Activated naive CD4-positive, alpha-beta T cell treated with Interleukin-2 at 50 U/mL for 16 hours (primary cell): ENCODE results near the gene CPNE4.

Experiments used
- DNase-seq: peaks from one replicate; pipeline ENCODE4 v3.0.0-alpha.2; 2020

CPNE4 gene

DNA sequence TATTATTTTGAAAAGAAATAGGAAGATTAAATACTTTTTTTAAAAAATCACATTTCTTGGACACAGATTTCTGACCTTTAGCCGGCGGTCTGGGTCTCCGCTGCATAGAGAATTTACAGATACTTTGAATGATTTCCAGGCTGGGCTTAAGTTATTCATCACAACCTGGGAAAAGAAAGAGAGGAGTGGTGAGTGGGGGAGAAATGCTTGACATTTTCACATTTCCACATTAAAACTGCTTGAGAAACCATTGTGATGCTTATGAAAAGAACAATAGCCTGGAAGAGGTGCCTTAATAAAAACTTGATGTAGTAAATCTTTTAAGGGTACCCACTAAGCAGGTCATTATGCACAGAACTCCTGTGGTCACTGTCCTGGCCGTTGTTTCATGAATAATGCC lies 365.2 kb downstream of the CPNE4 start:
- no peak for DNase-seq

DNA sequence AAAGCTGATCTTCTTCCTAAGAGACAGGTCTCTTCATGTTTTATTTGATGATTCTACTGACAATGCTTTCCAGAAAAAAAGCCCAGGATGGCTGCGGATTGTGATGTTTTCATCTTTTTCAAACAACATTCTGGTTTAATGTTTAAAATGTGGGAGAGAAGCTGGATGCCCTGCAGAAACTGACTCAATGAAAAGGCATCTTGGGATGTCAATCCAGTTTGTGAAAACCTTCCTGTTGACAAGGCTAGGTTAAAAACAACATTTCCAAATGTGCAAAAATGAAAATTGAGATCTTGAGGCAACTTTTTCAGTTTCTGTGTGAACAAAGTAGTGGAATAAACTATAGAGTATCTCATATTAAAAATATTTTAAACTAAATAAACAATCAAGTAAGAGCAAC lies 376.0 kb downstream of the CPNE4 start:
- no peak for DNase-seq

DNA sequence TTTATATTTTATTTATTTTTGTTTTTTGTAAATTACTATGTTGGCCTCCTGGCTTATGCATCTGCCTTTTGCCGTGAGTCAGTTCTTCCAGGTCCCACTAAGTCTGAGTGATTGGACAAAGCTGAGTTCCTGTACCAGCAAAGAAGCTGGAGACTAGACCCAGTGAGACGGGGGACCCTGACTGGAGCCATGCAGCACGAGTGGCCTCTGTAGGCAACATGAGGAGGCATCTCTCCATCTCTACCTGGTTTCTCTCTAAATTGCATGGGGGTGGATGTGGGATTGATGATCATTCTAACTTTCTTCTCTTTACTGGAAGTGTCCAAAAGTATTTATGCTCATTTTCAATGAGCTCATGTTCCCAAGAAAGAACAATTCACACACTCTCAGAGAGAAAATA lies 376.7 kb downstream of the CPNE4 start:
- DNase-seq, result no peak

DNA sequence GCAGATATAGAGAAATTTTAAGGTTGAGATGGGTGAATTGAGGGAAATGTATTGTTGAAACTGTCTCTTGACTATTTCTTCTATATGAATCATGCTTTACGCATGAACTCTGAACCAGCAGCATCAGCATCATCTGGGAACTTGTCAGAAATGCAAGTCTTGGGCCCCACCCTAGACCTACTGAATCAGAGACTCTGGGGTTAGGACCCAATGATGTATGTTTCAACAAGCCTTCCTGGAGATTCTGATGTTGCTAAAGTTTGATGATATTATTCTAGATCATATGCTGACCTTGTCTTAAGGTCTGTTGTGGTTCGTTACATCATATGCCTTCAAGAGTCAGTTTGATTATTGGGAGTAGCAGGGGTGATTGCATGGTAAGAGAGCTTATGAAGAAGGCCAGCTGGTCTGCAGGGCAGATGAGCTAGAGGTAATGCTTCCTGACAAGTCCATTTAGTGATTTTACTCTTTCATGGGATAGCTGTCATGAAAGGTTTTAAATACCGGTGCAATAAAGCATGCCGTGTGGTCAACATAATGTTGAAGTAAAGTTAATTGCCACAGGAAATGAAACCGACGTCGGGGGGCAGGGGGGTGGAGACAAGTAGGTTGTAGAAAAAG lies 379.6 kb downstream of the CPNE4 start:
- DNase-seq, result no peak

- DNase-seq, result no peak
Observed at GRCh38 chr3:131645638-131646037, 389.2 kb downstream of the CPNE4 start.

GRCh38 chr3:131636266-131636775 lies 398.5 kb downstream of the CPNE4 start:
- no peak for DNase-seq

GRCh38 chr3:131630807-131631206 lies 404.0 kb downstream of the CPNE4 start:
- no peak for DNase-seq

GRCh38 chr3:131630097-131630496 lies 404.7 kb downstream of the CPNE4 start:
- DNase-seq, result no peak

GRCh38 chr3:131623431-131623830 lies 411.4 kb downstream of the CPNE4 start:
- DNase-seq, result no peak

- no peak for DNase-seq
Observed at GRCh38 chr3:131622726-131623125, 412.1 kb downstream of the CPNE4 start.

DNA sequence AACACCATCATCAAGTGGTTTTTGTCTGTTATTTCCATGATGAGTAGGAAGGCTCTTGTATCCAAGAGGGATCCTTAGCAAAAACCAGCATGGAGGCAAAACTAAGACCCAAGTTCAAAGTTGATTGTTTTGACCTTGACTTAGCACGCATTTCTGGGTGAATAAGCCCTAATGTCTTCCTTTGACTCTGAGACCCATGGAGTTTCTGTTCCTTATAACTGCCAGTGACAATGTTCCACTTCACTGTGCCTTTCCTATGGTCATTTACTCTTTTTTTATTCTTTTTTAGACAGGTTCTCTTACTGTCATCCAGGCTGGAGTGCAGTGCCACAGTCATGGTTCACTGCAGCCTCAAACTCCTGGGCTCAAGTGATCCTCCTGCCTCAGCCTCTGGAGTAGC lies 413.8 kb downstream of the CPNE4 start:
- DNase-seq, result no peak

GRCh38 chr3:131619821-131620220 lies 415.0 kb downstream of the CPNE4 start:
- no peak for DNase-seq

GRCh38 chr3:131616719-131617118 lies 418.1 kb downstream of the CPNE4 start:
- no peak for DNase-seq

DNA sequence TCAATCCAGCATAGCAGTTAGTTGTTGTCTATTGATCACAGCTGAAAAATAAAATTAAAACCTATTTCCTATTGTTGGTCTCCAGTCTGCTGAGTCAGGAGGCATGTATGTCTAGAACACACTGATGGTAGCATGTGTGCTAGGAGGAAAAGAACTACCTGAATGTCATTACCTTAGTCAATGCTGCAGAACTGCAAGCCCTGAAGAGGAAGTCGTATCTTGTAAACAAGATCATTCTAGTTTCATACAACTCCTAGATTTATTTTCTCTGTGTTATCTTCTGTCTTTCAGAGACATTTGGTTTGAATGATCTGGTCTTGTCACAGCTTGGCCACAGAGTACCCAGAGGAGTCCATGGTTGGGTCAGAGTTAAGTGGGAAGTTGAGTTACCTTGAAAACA lies 422.1 kb downstream of the CPNE4 start:
- DNase-seq, result no peak

DNA sequence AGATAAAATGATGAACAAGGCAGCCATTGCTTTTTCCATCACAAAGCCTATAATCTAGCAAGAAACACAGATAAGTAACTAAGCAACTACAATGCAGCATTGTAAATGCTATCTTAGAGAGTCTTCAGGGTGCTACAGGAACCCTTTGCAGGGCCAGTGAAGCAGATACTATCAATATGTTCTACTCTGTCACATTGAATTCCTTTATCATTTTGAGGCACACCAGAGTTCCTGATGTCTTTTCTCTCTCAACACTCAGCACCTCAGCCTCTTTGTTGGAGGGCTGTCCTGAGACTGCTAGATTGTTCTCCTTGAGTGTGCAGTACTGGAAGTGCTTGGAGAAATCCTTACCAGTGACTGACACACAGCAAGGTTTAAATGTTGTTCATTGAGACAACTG lies 424.6 kb downstream of the CPNE4 start:
- no peak for DNase-seq

GRCh38 chr3:131608741-131609140 lies 426.1 kb downstream of the CPNE4 start:
- DNase-seq, result no peak

DNA sequence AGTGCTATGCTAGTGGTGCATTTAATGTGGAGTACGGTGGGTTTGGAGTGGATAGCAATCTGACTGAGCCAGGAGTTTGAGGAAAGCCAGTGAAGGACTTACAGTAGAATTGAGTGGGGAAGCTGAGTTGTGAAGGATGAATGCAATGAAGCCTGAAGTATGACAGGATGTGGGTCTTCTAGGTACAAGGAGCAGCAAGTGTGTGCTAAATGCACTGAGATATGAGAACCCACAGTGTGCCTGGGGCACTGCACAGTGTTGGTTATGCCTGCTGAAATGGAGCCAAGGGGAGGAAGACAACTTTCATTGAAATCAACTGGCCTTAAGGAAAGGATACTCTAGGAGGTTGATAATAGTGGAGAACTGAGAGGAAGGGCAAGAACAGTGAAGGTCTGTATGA lies 426.5 kb downstream of the CPNE4 start:
- DNase-seq, result no peak

- DNase-seq, result no peak
Observed at GRCh38 chr3:131605916-131606315, 428.9 kb downstream of the CPNE4 start.

DNA sequence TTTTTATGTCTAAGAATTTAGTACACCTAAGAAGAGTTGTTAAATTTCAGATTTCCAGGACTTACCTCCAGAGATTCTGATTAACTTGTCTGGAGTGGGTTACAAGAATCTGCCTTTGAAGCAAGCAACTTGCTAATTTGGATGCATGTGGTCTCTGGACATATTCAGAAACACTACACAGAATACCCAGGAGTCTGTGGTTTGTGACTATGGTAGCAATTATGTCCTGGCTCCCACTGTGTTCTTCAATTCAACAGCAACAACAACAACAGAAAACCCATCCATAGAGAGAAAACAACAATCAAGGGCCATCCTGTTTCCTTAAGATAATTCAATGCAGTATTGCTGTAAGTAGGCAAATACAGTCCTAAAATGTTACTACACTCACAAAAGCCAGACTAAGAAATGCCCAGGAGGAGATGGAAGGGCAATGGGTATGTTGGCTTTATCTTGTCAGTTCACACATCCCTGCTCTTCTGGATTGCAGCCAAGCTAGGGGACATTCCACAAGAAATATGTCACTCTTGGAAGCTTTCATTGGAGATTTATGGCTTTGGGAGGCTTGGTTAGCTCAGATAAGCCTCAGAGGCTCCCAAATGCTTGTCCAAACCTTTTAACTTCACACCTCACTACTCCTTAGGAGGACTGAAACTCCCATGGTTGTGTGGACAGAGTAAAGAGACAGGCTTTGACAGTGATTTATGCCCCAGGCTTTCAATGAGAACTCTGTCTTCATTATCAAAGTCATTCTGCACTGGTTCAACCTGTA lies 432.6 kb downstream of the CPNE4 start:
- DNase-seq, result no peak

GRCh38 chr3:131597816-131598215 lies 437.0 kb downstream of the CPNE4 start:
- no peak for DNase-seq

GRCh38 chr3:131596884-131597283 lies 437.9 kb downstream of the CPNE4 start:
- DNase-seq, result no peak

- no peak for DNase-seq
Observed at GRCh38 chr3:131591394-131592014, 443.3 kb downstream of the CPNE4 start.

GRCh38 chr3:131586277-131586676 lies 448.5 kb downstream of the CPNE4 start:
- no peak for DNase-seq

DNA sequence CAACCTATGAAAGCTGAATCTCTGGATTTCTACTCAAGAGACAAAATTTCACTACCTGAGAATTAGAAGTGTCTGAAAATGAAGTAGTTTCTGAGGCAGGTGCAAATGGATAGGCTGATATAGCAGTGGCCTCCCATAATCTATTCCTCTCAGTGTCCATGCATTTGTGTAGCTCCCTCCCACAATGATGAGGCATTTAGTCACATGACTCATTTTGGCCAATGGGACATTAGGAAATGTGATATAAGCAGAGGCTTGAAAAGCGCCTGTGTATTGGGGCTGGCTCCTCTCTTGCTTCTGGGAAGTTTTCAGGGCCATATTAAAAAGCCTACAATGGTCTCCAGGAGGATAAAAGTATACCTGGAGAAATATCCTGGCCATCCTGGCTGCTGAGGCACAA lies 452.4 kb downstream of the CPNE4 start:
- no peak for DNase-seq
